ENCODE results near the gene TOP2A.

The TOP2A gene
- long read RNA-seq, donor 1, full-length matches to known transcripts = 3 of 50 reads
- long read RNA-seq, donor 1, partial matches to known transcripts = 47 of 50 reads
- long read RNA-seq, donor 1, other reads (novel, unspliced or antisense) = 0 of 50 reads
- long read RNA-seq, donor 2, full-length matches to known transcripts = 3 of 15 reads
- long read RNA-seq, donor 2, partial matches to known transcripts = 12 of 15 reads
- long read RNA-seq, donor 2, other reads (novel, unspliced or antisense) = 0 of 15 reads
- long read RNA-seq, donor 3, full-length matches to known transcripts = 3 of 15 reads
- long read RNA-seq, donor 3, partial matches to known transcripts = 12 of 15 reads
- long read RNA-seq, donor 3, other reads (novel, unspliced or antisense) = 0 of 15 reads
- long read RNA-seq, donor 4, partial matches to known transcripts = 65 of 66 reads
- long read RNA-seq, donor 4, other reads (novel, unspliced or antisense) = 0 of 66 reads
- long read RNA-seq, donor 5, full-length matches to known transcripts = 5 of 76 reads
- long read RNA-seq, donor 5, partial matches to known transcripts = 71 of 76 reads
- long read RNA-seq, donor 5, other reads (novel, unspliced or antisense) = 0 of 76 reads
- long read RNA-seq, donor 6, partial matches to known transcripts = 31 of 32 reads
- long read RNA-seq, donor 6, other reads (novel, unspliced or antisense) = 0 of 32 reads
- long read RNA-seq, donor 7 = 0 reads
- long read RNA-seq, donor 8, full-length matches to known transcripts = 4 of 43 reads
- long read RNA-seq, donor 8, partial matches to known transcripts = 39 of 43 reads
- long read RNA-seq, donor 8, other reads (novel, unspliced or antisense) = 0 of 43 reads

DNA sequence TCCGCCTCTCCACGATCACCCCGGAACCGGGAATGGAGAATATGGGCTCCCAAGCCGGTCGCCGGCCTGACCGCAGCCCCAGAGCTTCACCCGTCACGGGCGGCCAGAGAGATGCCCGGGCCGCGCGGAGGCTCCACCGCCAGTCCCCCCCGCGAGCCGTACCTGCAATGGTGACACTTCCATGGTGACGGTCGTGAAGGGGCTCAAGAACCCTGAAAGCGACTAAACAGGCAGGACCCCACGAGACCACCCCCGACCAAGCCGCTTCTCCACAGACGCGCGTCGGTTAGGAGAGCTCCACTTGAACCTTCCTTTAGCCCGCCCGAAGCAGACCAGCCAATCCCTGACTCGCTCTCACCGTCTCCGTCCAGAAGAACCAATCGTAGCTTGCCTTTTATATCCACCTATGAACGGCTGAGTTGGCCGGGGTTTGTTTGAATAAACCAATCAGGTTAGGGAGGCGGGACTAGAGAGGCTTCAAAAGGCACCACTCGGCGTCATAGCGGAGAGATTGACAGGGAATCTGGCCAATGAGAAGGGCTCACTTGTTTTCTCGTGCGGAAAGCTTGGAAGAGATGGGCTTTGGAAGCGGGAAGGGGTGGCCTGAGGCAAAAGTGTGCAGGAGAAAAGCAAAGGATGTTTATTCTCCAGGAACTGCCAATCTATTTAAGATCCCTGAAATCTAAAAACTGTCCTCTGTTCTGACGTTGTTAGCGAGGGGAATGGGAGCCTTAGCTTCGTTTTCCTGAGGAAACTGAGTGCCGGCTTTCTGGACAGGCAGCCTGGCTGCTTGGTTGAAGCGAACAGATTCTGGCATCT lies at the start of gene TOP2A:
TSS of gene TOP2A (minus strand) at position 288 of the 819 bp plus-strand sequence. CDS start at position 183, 105 bp downstream.
- peak; percentile 100 for DNase-seq

DNA sequence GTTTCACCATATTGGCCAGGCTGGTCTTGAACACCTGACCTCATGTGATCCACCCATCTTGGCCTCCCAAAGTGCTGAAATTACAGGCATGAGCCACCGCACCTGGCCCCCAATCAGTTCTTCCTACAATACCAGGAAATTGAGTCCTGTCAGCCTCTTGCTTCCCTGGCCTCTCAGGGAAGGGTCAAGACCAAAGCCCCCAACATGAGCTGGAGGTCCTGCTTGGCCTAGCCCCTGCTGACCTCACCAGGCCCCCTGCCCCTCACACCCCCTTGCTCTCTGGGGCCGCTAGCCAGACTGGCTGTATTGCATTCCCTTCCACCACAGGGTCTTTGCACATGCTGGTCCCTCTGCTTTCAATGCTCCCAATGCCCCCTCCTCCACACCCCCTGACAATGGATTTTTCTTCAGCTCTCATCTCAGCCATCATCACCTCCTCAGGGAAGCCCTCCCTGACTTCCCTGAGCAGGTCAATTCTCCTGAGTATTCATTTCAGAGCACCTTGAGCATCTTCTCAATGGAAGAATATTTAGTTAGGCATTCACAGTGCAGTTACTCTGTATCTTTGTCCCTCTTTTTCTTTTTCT lies 49.7 kb upstream of the TOP2A start:
- no peak for DNase-seq

- no peak for DNase-seq
These were observed 48.7 kb upstream of the TOP2A start for GRCh38 chr17:40466298-40466971.

DNA sequence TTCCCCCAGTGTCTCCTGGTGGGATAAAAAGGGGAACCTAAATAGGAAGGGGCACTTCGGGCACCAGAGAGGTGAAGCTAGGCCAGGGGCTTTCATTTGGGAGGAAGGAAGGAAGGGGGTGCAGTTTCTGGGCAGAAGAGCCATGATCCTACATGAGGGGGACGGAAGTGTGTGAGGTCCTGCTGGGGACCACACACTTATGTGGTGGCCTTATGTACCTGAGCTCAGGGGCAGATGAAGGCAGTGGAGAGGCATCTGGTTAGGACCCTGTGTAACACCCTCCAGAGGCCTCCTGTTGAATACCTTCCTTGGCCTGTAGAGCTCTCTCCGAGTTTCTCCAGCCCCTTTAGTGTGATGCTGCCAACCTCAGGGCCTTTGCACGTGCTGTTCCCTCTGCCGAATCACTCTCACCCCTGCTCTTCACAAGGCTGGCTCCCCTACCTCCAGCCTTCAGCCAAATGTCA lies 46.7 kb upstream of the TOP2A start:
- no peak for DNase-seq

DNA sequence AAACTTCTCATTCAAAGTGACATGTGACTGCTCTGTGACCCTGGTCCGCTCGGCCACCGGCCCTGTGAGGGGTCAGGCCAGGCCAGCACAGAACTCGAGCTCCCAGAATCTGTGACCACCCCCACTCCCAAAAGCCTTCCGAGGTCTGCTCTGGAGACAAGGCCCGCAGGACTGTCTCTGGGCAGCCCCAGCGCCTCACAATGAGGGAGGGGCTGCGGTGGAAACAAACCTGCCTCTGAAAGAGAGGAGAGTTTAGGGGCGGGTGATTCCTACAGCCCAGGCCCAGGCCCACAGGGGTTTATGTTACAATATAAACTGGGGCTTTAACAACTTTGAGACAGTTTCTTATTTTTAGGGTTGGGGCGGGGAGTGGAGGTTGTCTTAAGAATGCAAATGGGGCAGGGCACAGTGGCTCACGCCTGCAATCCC lies 45.4 kb upstream of the TOP2A start:
- no peak for DNase-seq

DNA sequence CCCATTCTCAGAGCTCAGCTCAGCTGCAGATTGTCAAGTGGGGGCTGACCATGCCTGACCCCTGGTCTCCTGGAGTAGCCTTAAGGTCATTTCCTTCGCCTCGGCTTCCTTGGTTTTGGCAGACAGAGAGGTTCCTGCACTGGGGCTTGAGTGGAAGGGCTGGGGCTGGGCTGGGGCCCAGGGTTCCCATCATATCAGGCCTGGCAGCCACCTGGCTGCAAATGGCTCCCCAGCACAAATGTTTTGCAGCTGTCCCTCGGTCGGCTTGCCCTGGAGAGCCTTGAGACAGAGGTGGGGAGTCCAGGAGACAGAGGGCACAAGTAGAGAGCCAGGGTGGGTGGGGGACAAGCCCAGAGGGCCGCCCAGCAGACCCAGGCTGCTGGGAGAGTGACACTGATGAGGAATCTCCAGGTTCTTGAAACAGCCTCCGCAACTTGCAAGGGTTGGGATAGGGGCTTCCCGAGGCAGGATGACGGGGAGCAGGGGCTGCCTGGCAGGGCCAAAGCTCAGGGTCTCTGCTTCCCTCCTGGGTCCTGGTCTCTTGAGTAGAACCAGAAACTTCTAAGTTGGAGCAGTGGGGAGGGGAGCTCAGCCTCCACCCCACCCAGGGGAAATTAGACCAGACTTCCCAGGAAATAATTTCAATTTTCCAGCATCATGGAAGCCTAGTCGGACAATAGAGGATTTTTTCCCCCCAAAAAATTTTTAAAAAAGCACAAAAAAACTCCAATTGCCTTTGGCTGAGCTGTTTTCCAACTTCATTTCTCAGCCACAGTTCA lies 44.8 kb upstream of the TOP2A start:
- no peak for DNase-seq

DNA sequence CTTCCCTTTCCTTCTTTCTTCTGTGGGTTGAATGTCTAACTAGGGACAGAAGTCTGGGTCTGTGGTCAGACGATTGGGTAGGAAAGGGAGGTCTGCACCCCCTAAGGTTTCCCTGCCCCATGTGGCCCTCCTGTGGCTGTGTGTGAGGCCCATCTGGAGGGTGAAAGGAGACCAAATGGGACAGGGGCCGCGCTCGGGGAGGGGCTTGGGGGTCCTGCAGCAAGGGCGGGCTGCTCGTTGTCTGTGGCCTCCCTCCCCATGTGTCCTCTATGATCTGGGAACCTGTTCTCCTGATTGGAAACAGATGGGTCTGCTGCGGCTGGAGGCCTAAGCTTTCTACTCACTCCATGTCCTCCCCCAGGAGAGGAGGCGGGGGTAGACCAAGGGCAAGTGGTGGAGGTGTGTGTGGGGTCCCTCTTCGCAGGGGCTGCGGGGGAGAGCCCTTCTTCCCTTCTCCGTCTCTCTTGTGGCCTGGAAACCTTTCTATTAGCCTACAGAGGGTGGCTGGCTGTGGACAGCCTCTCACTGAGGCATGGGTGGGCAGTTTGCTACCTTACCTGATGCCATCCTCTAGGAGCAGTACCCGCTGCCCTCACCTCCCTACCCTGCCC lies 44.1 kb upstream of the TOP2A start:
- DNase-seq = no peak

DNA sequence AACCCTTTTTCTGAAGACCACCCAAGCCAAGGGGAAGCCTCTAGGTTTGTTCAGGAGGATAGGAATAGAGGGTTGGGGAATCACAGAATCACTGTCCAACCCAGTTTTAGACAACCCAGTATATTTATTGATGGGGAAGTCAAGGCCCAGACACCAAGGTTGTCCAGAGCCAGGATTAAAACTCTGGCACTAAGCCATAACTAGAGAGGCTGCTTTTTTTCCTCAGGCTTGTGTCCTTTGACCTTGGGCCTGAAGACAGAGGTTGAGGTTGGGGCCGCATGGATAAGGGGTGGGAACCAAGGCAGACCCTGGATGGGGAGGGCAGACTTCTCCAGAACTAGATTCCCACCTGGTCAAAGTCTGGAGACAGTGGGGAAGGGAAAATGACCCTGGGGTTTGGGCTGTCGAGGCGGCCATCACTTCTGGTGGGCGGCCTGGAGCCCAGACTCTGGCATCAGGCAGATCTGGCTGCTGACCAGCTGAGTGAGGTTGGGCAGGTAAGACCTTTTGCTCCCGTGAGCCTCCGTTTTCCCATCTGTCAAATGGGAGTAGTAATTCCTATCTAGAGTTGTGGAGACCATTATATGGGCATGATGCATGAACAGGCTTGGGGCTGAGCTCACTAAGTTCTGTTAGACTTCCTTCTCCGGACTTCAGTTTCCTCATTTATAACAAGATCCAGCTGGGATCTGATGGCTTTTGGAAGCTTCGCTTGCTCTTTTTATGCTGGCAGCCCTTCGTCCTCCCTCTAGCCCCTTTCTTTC lies 43.5 kb upstream of the TOP2A start:
- DNase-seq = peak; percentile 58

- no peak for DNase-seq
These were observed 42.9 kb upstream of the TOP2A start for GRCh38 chr17:40460604-40460967.

DNA sequence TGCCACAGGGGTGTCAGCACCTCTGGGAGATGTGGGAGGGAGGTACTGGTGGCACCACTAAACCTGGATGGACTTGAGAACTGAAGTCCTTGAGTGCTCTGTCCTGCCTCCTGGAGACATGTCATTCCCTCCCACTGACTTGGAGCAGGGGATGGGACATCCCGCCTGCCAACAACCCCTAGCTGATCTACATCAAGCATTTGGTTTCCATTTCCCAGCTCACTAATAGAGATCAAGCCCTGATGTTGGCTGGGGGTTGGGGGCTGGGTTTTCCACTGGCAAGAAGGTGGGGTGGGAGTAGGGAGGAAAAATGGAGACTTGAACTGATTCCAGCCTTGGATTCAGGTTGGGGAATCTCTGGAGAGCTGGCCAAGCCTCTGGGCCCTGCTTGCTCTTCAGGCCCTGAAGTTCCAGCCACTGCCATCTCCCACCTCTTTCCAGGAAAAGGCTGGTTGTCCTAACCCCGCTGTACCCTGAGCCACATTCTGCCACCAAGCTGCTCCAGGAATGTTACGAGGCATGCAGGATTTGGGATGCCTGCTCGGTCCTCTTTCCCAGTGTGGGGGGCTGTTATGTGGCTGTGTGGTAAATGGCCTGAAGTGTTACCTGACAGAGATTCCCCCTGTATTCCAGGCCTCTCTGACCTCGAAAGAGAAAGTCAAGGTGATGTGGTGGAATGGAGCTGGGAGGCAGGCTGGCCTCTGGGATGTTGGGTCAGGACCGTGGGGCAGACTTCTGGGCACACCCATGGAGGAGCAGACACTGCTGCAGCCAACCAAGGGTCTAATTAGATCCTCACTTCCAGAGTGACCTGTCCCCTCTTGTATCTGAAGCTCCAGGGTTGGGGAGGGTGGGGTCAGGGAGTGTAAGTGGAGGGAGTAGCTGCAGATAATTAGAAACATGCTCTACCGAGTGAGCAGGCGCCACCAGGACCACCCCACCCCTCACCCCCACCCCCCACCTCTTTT lies 42.2 kb upstream of the TOP2A start:
- no peak for DNase-seq

- DNase-seq = no peak
These were observed 41.3 kb upstream of the TOP2A start for GRCh38 chr17:40458851-40459482.

GRCh38 chr17:40457964-40458791 lies 40.5 kb upstream of the TOP2A start:
- DNase-seq = peak; percentile 65

GRCh38 chr17:40457369-40457768 lies 39.7 kb upstream of the TOP2A start:
- no peak for DNase-seq

- DNase-seq = no peak
These were observed 38.8 kb upstream of the TOP2A start for GRCh38 chr17:40456396-40456951.

GRCh38 chr17:40454613-40454995 lies 36.9 kb upstream of the TOP2A start:
- no peak for DNase-seq

GRCh38 chr17:40453881-40454612 lies 36.4 kb upstream of the TOP2A start:
- DNase-seq = no peak
